Glomerular visceral epithelial cell (primary cell): ENCODE measurements around the gene CEMIP.

Source experiments
- DNase-seq: peaks from one replicate; pipeline ENCODE4 v3.0.0-alpha.2; 2016; ENCODE audit errors: extremely low spot score

The CEMIP gene

GRCh38 chr15:80926126-80926525 is 147.0 kb downstream of the CEMIP start:
- DNase-seq = no peak

- DNase-seq = peak; percentile 88
These were observed 150.1 kb downstream of the CEMIP start for GRCh38 chr15:80929225-80929624.

GRCh38 chr15:80929689-80930088 is 150.5 kb downstream of the CEMIP start:
- peak; percentile 86 for DNase-seq

GRCh38 chr15:80931191-80931590 is 152.0 kb downstream of the CEMIP start:
- DNase-seq = peak; percentile 31

- DNase-seq = no peak
These were observed 152.7 kb downstream of the CEMIP start for GRCh38 chr15:80931721-80932512.

- DNase-seq = no peak
These were observed 153.3 kb downstream of the CEMIP start for GRCh38 chr15:80932513-80932815.

GRCh38 chr15:80932989-80933388 is 153.8 kb downstream of the CEMIP start:
- DNase-seq = no peak

- DNase-seq = peak; percentile 86
These were observed 155.6 kb downstream of the CEMIP start for GRCh38 chr15:80934761-80935221.

- no peak for DNase-seq
These were observed 157.3 kb downstream of the CEMIP start for GRCh38 chr15:80936288-80937078.

GRCh38 chr15:80937718-80938117 is 158.5 kb downstream of the CEMIP start:
- no peak for DNase-seq

- no peak for DNase-seq
These were observed 160.0 kb downstream of the CEMIP start for GRCh38 chr15:80939216-80939615.

- no peak for DNase-seq
These were observed 161.2 kb downstream of the CEMIP start for GRCh38 chr15:80940331-80940730.

GRCh38 chr15:80940851-80941250 is 161.7 kb downstream of the CEMIP start:
- no peak for DNase-seq

GRCh38 chr15:80942266-80942665 is 163.1 kb downstream of the CEMIP start:
- DNase-seq = no peak

GRCh38 chr15:80942746-80943565 is 163.8 kb downstream of the CEMIP start:
- DNase-seq = no peak

GRCh38 chr15:80944818-80945217 is 165.6 kb downstream of the CEMIP start:
- no peak for DNase-seq

- DNase-seq = no peak
These were observed 166.4 kb downstream of the CEMIP start for GRCh38 chr15:80945605-80946004.

- no peak for DNase-seq
These were observed 167.4 kb downstream of the CEMIP start for GRCh38 chr15:80946576-80946975.

GRCh38 chr15:80948651-80949292 is 169.6 kb downstream of the CEMIP start:
- no peak for DNase-seq

- DNase-seq = no peak
These were observed 170.6 kb downstream of the CEMIP start for GRCh38 chr15:80949756-80950155.

- no peak for DNase-seq
These were observed 171.3 kb downstream of the CEMIP start for GRCh38 chr15:80950291-80951078.
